Choroid plexus epithelial cell (primary cell): ENCODE measurements around the gene FAM118B.

Experiments
- DNase-seq: peaks from one replicate; pipeline ENCODE4 v3.0.0-alpha.2; 2010; ENCODE audit warnings: low read depth
- H3K4me3 ChIP-seq: 2 replicates; pipeline ENCODE4 v1.5.1; 2011; ENCODE audit warnings: low read depth, mild to moderate bottlenecking, control low read depth, low read length, moderate library complexity
- CTCF ChIP-seq: conservative IDR thresholded peaks from 2 replicates; pipeline ENCODE4 v1.5.1; 2011; ENCODE audit warnings: low read depth, mild to moderate bottlenecking, control low read depth, inconsistent platforms, low read length, moderate library complexity

The FAM118B gene

GRCh38 chr11:126257764-126258163 lies 46.2 kb downstream of the FAM118B start:
- H3K4me3 ChIP-seq = no peak overlapping the region
- TF ChIP-seq CTCF = no peak
- DNase-seq = peak; percentile 70

- DNase-seq = no peak
- no peak overlapping the region for H3K4me3 ChIP-seq
- TF ChIP-seq CTCF = no peak
These were observed 50.6 kb downstream of the FAM118B start for GRCh38 chr11:126262216-126262615.

GRCh38 chr11:126263489-126263888 lies 51.9 kb downstream of the FAM118B start:
- TF ChIP-seq CTCF = no peak
- DNase-seq = no peak
- no peak overlapping the region for H3K4me3 ChIP-seq

- peak; percentile 65 for DNase-seq
- TF ChIP-seq CTCF = peak; percentile 41
- H3K4me3 ChIP-seq = no peak overlapping the region
These were observed 54.2 kb downstream of the FAM118B start for GRCh38 chr11:126265811-126266210.

GRCh38 chr11:126267650-126268049 lies 56.1 kb downstream of the FAM118B start:
- peak overlapping the region; percentile 98 for H3K4me3 ChIP-seq
- TF ChIP-seq CTCF = no peak
- peak; percentile 9 for DNase-seq

- no peak for DNase-seq
- H3K4me3 ChIP-seq = peak overlapping the region; percentile 98
- no peak for TF ChIP-seq CTCF
These were observed 56.8 kb downstream of the FAM118B start for GRCh38 chr11:126268361-126268707.

GRCh38 chr11:126268708-126269579 lies 57.4 kb downstream of the FAM118B start, which contains the start of the genes FOXRED1 and SRPRA:
TSS of gene FOXRED1 (plus strand) at chr11:126269154. CDS start at chr11:126269207, 53 bp downstream.
TSS of gene SRPRA (minus strand) at chr11:126268895. CDS start at chr11:126268804, 91 bp downstream.
- peak within 1 kb of the TSS; percentile 98 for H3K4me3 ChIP-seq
- peak; percentile 99 for DNase-seq
- TF ChIP-seq CTCF = no peak
